ENCODE measurements around the gene KLK13. TPM values are rescaled to one million over a fixed set of nuclear protein-coding genes. Genes with fewer than 3 reads are reported as not detected.

KLK13 gene
- polyA plus RNA-seq, 1 experiment, result not detected

DNA sequence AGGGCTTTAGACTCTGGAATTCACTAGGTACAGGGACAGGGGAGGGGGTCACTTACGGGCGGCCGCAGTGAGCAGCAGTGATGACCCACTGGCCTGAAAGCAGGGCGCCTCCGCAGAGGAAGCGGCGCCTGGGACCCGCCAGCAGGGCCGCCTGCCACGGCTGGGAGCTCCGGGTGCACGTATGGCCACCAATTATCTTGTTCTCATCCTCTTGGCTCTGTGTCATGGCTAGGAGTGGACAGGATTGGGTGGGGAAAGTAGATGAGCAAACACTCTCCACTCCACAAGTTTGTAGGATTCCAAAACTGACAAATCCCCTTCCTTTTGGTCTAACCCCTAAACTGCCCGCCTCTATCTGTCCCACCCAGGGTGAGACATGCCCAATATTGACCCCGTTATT, 16.6 kb upstream of the KLK13 start:
- H3K27me3 ChIP-seq (ENCODE audit: control insufficient read depth, insufficient read depth, low read length), result no peaks in the 10 kb centered on the region
- H3K9me3 ChIP-seq (ENCODE audit: control insufficient read depth, insufficient read depth, low read length), result peaks cover 10% of the 10 kb centered on the region; the same call in 1 of the 2 replicates
- H3K27ac ChIP-seq (ENCODE audit: low read depth, low read length), result no peak overlapping the region
- no peak for DNase-seq (ENCODE audit: low read depth, low spot score)
- ChIA-PET POLR2A (no interaction called here), CTCF (no interaction called here)
- H3K4me3 ChIP-seq (ENCODE audit: low read depth, low read length), result no peak overlapping the region
- TF ChIP-seq, protein P1, sequence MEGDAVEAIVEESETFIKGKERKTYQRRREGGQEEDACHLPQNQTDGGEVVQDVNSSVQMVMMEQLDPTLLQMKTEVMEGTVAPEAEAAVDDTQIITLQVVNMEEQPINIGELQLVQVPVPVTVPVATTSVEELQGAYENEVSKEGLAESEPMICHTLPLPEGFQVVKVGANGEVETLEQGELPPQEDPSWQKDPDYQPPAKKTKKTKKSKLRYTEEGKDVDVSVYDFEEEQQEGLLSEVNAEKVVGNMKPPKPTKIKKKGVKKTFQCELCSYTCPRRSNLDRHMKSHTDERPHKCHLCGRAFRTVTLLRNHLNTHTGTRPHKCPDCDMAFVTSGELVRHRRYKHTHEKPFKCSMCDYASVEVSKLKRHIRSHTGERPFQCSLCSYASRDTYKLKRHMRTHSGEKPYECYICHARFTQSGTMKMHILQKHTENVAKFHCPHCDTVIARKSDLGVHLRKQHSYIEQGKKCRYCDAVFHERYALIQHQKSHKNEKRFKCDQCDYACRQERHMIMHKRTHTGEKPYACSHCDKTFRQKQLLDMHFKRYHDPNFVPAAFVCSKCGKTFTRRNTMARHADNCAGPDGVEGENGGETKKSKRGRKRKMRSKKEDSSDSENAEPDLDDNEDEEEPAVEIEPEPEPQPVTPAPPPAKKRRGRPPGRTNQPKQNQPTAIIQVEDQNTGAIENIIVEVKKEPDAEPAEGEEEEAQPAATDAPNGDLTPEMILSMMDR (IDR thresholded peaks at IDR 0.05; ENCODE audit: low read depth, low read length), result no peak

DNA sequence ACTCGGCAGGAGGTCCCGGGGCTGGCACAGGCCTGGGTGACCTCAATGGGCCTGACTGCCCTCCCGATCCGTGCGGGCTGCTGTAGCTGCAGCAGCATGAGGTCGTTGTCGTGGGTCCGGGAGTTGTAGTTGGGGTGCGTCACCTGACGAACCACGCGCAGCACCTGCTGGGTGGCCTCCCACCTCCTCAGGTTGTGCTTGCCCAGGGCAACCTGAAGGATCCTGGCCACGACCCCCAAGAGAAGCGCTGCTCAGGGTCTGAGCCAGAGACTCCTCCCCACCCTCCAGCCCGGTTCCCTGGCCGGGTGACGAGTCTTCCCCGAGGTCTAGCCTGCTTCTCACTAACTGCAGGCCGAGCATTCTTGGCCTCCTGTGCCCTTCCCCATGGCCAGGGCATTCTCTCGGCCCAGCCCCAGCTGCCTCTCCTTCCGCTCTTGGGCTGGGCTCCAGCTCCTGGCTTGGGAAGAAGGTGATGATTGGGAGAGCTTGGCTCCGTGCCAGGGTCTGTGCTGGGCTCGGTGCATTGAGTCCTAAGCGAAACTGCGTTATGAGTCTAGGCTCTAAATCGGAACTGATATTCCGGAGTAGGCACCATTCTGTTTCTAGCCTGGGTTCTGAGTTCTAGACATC, 14.7 kb upstream of the KLK13 start:
- DNase-seq (ENCODE audit: low read depth, low spot score), result no peak
- ChIA-PET CTCF (no interaction called here), POLR2A (no interaction called here)
- Histone ChIP-seq H3K27me3 (ENCODE audit: control insufficient read depth, insufficient read depth, low read length) (peaks cover 2% of the 10 kb centered on the region), H3K9me3 (ENCODE audit: control insufficient read depth, insufficient read depth, low read length) (peaks cover 10% of the 10 kb centered on the region; the same call in 1 of the 2 replicates), H3K27ac (ENCODE audit: low read depth, low read length) (no peak overlapping the region), H3K4me3 (ENCODE audit: low read depth, low read length) (no peak overlapping the region)
- TF ChIP-seq, protein P1 (IDR thresholded peaks at IDR 0.05; ENCODE audit: low read depth, low read length), result no peak

DNA sequence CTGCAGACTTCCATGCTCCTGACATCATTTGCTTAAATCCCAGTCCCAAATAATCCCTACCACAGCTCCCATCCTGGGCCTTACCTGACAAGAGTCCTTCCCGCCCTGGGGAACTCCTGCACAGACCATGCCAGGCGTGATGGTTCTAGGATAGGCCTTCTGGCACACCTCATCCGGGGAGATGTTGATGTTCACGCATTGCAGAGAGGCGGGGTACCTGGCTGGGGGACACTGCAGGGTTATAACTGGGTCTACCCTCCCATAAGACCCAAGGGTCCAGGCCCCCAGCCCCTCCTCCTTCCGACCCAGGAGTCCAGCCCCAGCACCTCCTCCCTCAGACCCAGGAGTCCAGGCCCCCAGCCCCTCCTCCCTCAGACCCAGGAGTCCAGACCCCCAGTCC, 13.8 kb upstream of the KLK13 start:
- POLR2A ChIA-PET, result no interaction called here
- Histone ChIP-seq H3K27ac (ENCODE audit: low read depth, low read length) (no peak overlapping the region), H3K9me3 (ENCODE audit: control insufficient read depth, insufficient read depth, low read length) (peaks cover 10% of the 10 kb centered on the region; the same call in 1 of the 2 replicates), H3K27me3 (ENCODE audit: control insufficient read depth, insufficient read depth, low read length) (peaks cover 2% of the 10 kb centered on the region), H3K4me3 (ENCODE audit: low read depth, low read length) (no peak overlapping the region)
- CTCF ChIA-PET, result interaction anchor here (0.6 kb wide), 1 partner anchor 538 kb away, joined by 3 read pairs; no protein-coding TSS in a partner anchor
- no peak for DNase-seq (ENCODE audit: low read depth, low spot score)
- TF ChIP-seq, protein P1 (IDR thresholded peaks at IDR 0.05; ENCODE audit: low read depth, low read length), result no peak

DNA sequence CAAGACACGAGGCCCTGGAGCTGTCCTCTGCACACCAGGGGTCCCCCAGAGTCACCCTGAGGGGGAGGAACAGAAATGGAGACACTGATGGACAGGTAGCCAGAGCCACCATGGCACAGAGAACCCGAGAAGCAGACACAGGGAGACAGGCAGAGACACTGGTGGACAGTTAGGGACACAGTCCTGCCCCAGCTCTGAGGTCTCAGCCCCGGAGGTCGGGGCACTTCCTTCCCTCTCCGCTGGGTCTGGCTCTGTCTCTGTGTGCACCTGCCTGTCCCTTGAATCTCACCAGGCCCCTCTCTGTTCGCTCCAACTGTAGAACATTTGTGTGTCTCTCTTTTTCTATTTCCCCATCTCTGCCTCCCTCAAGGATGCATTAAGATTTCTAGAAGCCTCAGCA, 13.2 kb upstream of the KLK13 start:
- peaks cover 10% of the 10 kb centered on the region; the same call in 1 of the 2 replicates for H3K9me3 ChIP-seq (ENCODE audit: control insufficient read depth, insufficient read depth, low read length)
- ChIA-PET POLR2A (no interaction called here), CTCF (no interaction called here)
- no peak for DNase-seq (ENCODE audit: low read depth, low spot score)
- peaks cover 2% of the 10 kb centered on the region for H3K27me3 ChIP-seq (ENCODE audit: control insufficient read depth, insufficient read depth, low read length)
- no peak overlapping the region for H3K27ac ChIP-seq (ENCODE audit: low read depth, low read length)
- TF ChIP-seq, protein P1 (IDR thresholded peaks at IDR 0.05; ENCODE audit: low read depth, low read length), result no peak
- no peak overlapping the region for H3K4me3 ChIP-seq (ENCODE audit: low read depth, low read length)

DNA sequence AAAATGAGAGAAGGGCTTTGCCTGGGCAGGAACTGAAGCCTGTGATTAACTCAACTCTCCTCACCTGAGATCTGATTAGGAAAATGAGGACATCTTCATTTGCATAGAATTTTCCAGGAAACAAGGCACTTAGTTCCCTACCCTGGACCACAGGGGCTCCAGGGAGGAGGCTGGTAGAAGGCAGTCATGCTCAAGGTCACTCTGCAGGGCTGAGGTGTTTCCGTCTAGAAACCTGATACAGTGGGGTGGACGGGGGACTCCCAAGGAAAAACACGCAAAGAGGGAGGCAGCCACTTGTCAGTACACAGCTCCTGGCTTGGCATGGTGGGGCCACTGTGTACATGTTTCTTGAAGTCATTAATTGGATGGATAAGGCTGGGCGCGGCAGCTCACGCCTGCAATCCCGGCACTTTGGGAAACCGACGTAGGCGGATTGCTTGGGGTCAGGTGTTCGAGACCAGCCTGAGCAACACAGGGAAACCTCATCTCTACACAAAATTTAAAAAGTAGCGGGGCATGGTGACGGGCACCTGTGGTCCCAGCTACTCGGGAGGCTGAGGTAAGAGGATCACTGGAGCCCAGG, 11.8 kb upstream of the KLK13 start:
- ChIA-PET POLR2A (no interaction called here), CTCF (no interaction called here)
- no peak overlapping the region for H3K4me3 ChIP-seq (ENCODE audit: low read depth, low read length)
- TF ChIP-seq, protein P1 (IDR thresholded peaks at IDR 0.05; ENCODE audit: low read depth, low read length), result no peak
- H3K27ac ChIP-seq (ENCODE audit: low read depth, low read length), result no peak overlapping the region
- peaks cover 10% of the 10 kb centered on the region; the same call in 1 of the 2 replicates for H3K9me3 ChIP-seq (ENCODE audit: control insufficient read depth, insufficient read depth, low read length)
- DNase-seq (ENCODE audit: low read depth, low spot score), result no peak
- H3K27me3 ChIP-seq (ENCODE audit: control insufficient read depth, insufficient read depth, low read length), result peaks cover 2% of the 10 kb centered on the region
